Esophagus squamous epithelium (tissue), 4 donors: ENCODE data around the gene HS3ST3A1.

Experiments
- POLR2A ChIP-seq, 4 donors: fragments of 450-650 bp; IDR thresholded peaks; one replicate each; pipeline ENCODE4 v1.6.1; 2017; ENCODE audit warnings: antibody characterized with exemption in 4 of 4, mild to moderate bottlenecking in 4 of 4, moderate library complexity in 3 of 4
- TF ChIP-seq, protein P1 (sequence below), 6 experiments: fragments of 450-650 bp in 4 of 6; fragments of 200-600 bp in 2 of 6; sonication (generic) in 2 of 6; IDR thresholded peaks; one replicate each; pipeline ENCODE4 v1.5.1; 2016 to 2019; ENCODE audit warnings: antibody characterized with exemption in 6 of 6, mild to moderate bottlenecking in 4 of 6, moderate library complexity in 4 of 6

- TF ChIP-seq, protein P1, sequence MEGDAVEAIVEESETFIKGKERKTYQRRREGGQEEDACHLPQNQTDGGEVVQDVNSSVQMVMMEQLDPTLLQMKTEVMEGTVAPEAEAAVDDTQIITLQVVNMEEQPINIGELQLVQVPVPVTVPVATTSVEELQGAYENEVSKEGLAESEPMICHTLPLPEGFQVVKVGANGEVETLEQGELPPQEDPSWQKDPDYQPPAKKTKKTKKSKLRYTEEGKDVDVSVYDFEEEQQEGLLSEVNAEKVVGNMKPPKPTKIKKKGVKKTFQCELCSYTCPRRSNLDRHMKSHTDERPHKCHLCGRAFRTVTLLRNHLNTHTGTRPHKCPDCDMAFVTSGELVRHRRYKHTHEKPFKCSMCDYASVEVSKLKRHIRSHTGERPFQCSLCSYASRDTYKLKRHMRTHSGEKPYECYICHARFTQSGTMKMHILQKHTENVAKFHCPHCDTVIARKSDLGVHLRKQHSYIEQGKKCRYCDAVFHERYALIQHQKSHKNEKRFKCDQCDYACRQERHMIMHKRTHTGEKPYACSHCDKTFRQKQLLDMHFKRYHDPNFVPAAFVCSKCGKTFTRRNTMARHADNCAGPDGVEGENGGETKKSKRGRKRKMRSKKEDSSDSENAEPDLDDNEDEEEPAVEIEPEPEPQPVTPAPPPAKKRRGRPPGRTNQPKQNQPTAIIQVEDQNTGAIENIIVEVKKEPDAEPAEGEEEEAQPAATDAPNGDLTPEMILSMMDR (IDR thresholded peaks at IDR 0.05) = no peak
- TF ChIP-seq POLR2A (IDR thresholded peaks at IDR 0.05) = no peak
These were observed 3.2 kb downstream of the HS3ST3A1 start for GRCh38 chr17:13598353-13599167.
